ENCODE results near the gene CHPF2. TPM values are rescaled to one million over a fixed set of nuclear protein-coding genes. Genes with fewer than 3 reads are reported as not detected.
A peak's percentile ranks its signal among the peaks of the same experiment; 100 is the strongest.

The CHPF2 gene
- total RNA-seq, 3 donors from 2014 or later: 24.5 to 40.6 (median 38.3) TPM

DNA sequence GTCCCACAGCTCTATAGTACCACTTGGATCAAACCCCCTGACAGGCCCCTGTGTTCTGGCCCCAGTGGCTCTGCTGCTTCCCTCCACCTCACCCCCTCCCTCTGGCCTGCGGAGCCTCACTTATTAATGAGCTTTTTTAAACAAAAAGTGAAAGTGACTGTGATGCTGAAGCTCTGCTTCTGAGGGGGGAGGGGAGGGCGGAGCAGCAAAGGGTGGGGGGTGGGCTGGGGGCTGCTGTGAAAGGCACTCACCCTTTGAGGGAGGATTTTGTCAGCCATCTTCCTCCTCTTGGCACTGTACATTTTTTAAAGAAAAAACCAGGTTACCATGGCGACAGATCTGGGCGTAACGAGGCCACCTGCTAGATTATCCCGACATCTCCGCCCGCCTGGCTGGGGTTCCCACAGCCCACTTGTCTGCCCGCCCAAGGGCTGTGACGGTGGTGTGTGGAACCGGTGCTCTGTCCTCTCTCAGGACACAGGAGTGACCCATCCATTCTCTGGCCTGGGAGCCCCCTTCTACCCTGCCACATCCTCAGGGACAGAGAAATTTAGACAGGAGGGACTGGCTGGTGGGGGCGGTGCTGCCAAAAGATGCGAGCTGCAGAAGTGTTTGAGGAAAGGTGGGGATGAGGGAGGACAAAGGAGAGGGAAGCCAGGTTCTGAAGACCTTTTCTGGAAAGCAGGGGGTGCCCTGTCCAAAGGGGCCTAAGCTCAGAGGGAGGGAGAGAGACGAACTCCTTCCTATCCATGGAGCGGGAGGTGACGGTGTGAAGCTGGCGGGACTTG is 11.3 kb downstream of the CHPF2 start:
- peaks cover 9 to 21% of the 10 kb centered on the region in 2 donors for H3K4me1 ChIP-seq
- TF ChIP-seq, protein P1, sequence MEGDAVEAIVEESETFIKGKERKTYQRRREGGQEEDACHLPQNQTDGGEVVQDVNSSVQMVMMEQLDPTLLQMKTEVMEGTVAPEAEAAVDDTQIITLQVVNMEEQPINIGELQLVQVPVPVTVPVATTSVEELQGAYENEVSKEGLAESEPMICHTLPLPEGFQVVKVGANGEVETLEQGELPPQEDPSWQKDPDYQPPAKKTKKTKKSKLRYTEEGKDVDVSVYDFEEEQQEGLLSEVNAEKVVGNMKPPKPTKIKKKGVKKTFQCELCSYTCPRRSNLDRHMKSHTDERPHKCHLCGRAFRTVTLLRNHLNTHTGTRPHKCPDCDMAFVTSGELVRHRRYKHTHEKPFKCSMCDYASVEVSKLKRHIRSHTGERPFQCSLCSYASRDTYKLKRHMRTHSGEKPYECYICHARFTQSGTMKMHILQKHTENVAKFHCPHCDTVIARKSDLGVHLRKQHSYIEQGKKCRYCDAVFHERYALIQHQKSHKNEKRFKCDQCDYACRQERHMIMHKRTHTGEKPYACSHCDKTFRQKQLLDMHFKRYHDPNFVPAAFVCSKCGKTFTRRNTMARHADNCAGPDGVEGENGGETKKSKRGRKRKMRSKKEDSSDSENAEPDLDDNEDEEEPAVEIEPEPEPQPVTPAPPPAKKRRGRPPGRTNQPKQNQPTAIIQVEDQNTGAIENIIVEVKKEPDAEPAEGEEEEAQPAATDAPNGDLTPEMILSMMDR (IDR thresholded peaks at IDR 0.05): no peak
- TF ChIP-seq POLR2AphosphoS5 (IDR thresholded peaks at IDR 0.05) (no peak), POLR2A (IDR thresholded peaks at IDR 0.05) (no peak)
- DNase-seq (ENCODE audit: low spot score in 2 of 2): no peak
- H3K27ac ChIP-seq: no peak overlapping the region
- H3K36me3 ChIP-seq: no peaks in the 10 kb centered on the region
- intact Hi-C loops (cut with DNase I; ENCODE audit: low total_unique reads): no loop called here
- no peak overlapping the region for H3K4me3 ChIP-seq
- no peaks in the 10 kb centered on the region for H3K9me3 ChIP-seq
- H3K27me3 ChIP-seq: no peaks in the 10 kb centered on the region

DNA sequence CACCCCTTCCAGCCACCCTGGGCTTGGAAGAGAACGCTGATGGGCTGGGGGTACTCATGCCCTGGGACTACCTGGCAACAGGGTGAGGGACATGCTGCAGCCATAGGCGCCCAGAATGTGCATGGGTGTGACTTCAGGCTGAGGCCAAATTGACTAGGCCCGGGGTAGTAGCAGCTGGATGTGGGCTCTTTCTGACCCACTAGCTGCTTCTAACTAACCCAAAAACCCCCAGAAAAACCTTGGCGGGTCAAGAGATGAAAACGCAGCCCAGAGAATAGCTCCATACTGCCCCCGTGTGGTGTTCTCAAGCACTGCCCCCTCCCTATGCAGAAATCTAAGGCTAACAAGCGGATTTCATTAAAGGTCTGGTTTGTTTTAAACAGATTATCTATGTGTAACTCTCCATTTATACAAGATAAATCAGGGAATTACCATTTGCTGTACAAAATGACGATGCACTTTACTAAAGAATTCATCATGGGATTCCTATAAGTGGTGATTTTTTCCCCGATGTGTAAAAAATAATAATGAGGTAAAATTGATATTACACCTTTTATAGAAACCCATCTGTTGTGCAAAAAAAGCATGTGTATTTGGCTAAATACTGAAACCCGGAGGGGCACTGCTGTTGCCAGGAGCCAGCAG is 12.0 kb downstream of the CHPF2 start:
- Histone ChIP-seq H3K36me3 (no peaks in the 10 kb centered on the region), H3K27ac (no peak overlapping the region), H3K4me1 (peaks cover 9 to 21% of the 10 kb centered on the region in 2 donors), H3K9me3 (no peaks in the 10 kb centered on the region), H3K4me3 (peak overlapping the region in 1 of 3 donors; percentile 70), H3K27me3 (no peaks in the 10 kb centered on the region)
- DNase-seq (ENCODE audit: low spot score in 2 of 2): no peak
- intact Hi-C loops (cut with DNase I; ENCODE audit: low total_unique reads): no loop called here
- TF ChIP-seq POLR2A (IDR thresholded peaks at IDR 0.05): no peak
- TF ChIP-seq, protein P1 (IDR thresholded peaks at IDR 0.05): peak; percentile 61 to 63 (median 62)
- no peak for TF ChIP-seq POLR2AphosphoS5 (IDR thresholded peaks at IDR 0.05)

DNA sequence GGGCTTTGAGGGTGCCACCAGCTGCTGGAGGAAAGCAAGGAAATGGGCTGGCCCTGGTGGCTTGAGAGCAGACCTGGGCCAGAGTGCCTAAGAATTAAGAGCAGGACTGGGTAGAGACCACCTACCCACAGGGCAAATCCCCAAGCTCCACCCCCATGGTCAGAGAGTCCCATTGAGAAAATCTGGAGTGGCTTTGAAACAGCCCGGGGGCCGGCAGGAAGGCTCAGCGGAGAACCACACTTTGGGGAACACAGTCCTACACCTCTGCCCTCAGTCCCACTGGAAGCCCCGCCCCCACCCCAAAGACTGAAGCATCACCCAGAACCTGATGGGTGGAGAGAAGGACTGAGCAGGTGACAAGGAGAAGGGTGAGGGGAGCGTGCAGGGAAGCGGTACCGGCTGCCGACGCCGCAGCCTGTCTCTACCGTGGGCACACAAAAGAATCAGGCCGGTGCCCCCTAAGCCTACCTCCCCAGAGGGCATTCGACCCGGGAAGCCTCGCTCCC is 12.6 kb downstream of the CHPF2 start:
- intact Hi-C loops (cut with DNase I; ENCODE audit: low total_unique reads): no loop called here
- no peak for DNase-seq (ENCODE audit: low spot score in 2 of 2)

DNA sequence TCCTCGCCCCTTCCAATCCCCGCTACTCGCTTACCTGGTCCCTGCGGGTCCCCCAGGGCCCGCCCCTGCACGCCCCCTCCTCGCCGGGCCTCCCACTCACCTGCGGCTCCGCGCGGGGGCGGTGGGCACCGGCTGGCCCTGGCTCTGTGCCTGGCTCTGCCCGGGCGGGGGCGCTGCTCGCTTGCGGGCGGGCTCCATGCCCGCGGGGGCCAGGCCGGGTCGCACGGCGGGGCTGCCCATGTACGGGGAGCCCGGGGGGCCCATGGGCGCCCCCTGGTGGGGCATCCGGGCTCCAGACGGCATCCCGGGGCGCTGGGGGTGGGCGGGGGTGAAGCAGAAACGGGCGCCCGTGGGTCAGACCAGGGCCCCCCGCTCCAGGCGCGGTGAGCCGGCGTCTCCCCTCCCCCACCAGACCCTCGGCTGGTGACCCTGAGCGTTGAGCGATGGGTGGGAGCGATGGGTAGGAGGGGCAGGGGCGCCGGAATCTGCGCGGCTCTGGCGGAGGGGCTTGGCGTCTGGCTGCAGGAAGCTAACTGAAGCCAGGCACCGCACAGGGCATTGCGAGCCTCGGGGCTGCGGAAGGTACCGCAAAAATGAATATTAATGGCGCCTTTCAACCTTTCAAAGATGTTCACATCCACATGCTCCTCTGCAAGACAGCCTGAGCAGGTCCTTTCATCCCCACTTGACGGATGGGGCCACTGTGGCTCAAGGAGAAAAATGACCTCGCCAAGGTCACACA is 13.2 kb downstream of the CHPF2 start:
- H3K4me1 ChIP-seq: peaks cover 9 to 21% of the 10 kb centered on the region in 2 donors
- H3K4me3 ChIP-seq: peak overlapping the region; percentile 24 to 70 (median 46)
- H3K36me3 ChIP-seq: no peaks in the 10 kb centered on the region
- no peaks in the 10 kb centered on the region for H3K27me3 ChIP-seq
- no peak for DNase-seq (ENCODE audit: low spot score in 2 of 2)
- intact Hi-C loops (cut with DNase I; ENCODE audit: low total_unique reads): loop anchor here (2.0 kb wide), 1 partner anchor 67 kb away; no protein-coding TSS in a partner anchor
- TF ChIP-seq, protein P1 (IDR thresholded peaks at IDR 0.05): peak in 1 of 3 donors; percentile 20
- TF ChIP-seq POLR2A (IDR thresholded peaks at IDR 0.05) (no peak), POLR2AphosphoS5 (IDR thresholded peaks at IDR 0.05) (no peak)
- H3K9me3 ChIP-seq: no peaks in the 10 kb centered on the region
- peak overlapping the region in 1 of 2 donors; percentile 34 for H3K27ac ChIP-seq

More for the DNA sequence above, 12.6 kb downstream of the CHPF2 start:
- no peaks in the 10 kb centered on the region for H3K27me3 ChIP-seq
- peak overlapping the region; percentile 24 to 70 (median 46) for H3K4me3 ChIP-seq
- H3K9me3 ChIP-seq: no peaks in the 10 kb centered on the region
- H3K4me1 ChIP-seq: peaks cover 9 to 21% of the 10 kb centered on the region in 2 donors
- H3K27ac ChIP-seq: peak overlapping the region in 1 of 2 donors; percentile 34
- H3K36me3 ChIP-seq: no peaks in the 10 kb centered on the region
- TF ChIP-seq POLR2AphosphoS5 (IDR thresholded peaks at IDR 0.05): no peak

DNA sequence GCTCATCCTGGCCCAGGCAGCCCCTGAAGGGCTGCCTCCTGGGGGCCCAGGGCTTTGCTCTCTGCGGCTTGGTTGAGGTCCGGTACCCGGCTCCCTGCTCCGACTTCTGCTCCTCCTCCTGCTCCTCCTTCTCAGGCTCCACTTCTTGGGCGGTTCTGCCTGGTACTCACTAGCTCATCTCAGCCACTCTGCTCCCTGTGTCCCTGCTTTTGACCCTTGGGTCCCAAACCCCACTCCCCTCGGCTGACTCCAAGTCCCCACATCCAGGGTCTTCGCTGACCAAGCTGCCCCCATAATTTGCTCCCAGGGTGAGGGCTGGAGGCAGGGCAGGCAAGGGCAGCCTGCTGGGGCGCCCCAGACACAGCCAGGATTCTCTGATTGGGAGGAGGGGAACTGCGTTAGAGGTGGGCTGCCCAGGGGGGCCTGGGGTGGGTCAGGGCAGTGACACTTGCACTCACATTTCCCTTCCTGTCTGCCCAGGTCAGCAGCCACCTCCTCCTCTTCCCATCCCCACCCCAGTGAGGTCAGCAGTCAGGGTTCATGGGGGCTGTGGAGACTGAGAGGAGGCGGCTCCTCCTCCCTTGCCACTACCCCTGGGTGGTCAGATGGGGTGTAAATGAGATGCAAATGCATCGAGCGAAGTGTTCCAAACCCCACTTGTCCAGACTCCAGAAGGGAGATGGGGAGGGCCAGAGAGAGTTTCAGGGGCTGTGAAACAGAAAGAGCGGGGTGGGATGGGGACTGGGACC is 14.0 kb downstream of the CHPF2 start:
- intact Hi-C loops (cut with DNase I; ENCODE audit: low total_unique reads): loop anchor here (2.0 kb wide), 1 partner anchor 67 kb away; no protein-coding TSS in a partner anchor
- DNase-seq (ENCODE audit: low spot score in 2 of 2): no peak
- no peaks in the 10 kb centered on the region for H3K9me3 ChIP-seq
- TF ChIP-seq POLR2A (IDR thresholded peaks at IDR 0.05): no peak
- TF ChIP-seq POLR2AphosphoS5 (IDR thresholded peaks at IDR 0.05): no peak
- TF ChIP-seq, protein P1 (IDR thresholded peaks at IDR 0.05): no peak
- no peaks in the 10 kb centered on the region for H3K27me3 ChIP-seq
- peak overlapping the region in 1 of 2 donors; percentile 94 for H3K27ac ChIP-seq
- peak overlapping the region; percentile 24 to 70 (median 46) for H3K4me3 ChIP-seq
- peaks cover 9 to 21% of the 10 kb centered on the region in 2 donors for H3K4me1 ChIP-seq
- no peaks in the 10 kb centered on the region for H3K36me3 ChIP-seq

Measured in breast epithelium (tissue), 4 donors.